Testis (tissue), 2 donors: Measurements from ENCODE around the gene RNF39.

Experiments
- CTCF ChIP-seq, 3 experiments: fragments of 450-650 bp in 2 of 3; fragments of 200-600 bp in 1 of 3; sonication (generic) in 1 of 3; IDR thresholded peaks; one replicate each; pipeline ENCODE4 v1.5.1; 2016 to 2019; ENCODE audit warnings: antibody characterized with exemption in 3 of 3, mild to moderate bottlenecking in 2 of 3, moderate library complexity in 1 of 3
- POLR2A ChIP-seq: fragments of 450-650 bp; IDR thresholded peaks from one replicate; pipeline ENCODE4 v1.6.1; 2017; ENCODE audit warnings: antibody characterized with exemption, mild to moderate bottlenecking, moderate library complexity

- no peak for TF ChIP-seq POLR2A
- TF ChIP-seq CTCF (IDR thresholded peaks at IDR 0.05) = no peak
Observed at GRCh38 chr6:30074331-30075093, 1.1 kb downstream of the RNF39 start.
